GM19240 (cell line): ENCODE results near the gene MYO6.

Experiments
- DNase-seq: peaks from one replicate; pipeline ENCODE4 v3.0.0; 2011; ENCODE audit warnings: low spot score; ENCODE audit not compliant: insufficient read length

MYO6 gene

GRCh38 chr6:75762063-75762462 lies 13.0 kb downstream of the MYO6 start:
- no peak for DNase-seq

DNA sequence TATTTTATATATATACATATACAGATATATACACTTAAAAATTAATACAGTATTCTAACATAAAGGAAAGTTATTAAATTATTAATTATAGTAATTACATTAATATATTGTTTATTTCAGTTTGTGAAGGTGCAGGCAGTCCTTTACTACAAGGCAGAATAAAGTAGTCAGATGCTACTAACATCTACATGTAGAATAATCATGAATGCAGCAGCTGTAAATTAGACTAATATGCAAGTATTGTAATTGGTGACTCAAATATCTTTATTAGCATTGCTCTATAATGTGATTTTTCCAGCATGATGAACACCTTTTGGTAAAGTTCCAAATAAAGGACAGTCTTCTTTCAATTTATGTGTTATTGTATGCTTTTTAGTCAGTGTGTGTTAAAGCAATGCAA lies 17.3 kb downstream of the MYO6 start:
- DNase-seq: no peak

DNA sequence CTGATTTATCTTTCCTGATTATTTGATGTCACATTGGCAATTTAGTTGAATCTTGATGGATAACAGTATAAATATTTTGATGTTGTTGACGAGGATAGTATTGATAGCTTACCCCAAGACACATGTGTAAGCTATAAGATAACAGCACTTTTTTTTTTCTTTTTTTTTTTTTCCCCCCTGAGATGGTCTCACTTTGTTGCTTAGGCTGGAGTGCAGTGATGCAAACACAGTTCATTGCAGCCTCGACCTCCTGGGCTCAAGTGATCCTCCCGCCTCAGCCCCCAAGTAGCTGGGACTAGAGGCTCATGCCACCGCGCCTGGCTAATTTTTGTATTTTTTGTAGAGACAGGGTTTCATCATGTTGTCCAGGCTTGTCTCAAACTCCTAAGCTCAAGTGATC lies 21.8 kb downstream of the MYO6 start:
- DNase-seq: no peak

DNA sequence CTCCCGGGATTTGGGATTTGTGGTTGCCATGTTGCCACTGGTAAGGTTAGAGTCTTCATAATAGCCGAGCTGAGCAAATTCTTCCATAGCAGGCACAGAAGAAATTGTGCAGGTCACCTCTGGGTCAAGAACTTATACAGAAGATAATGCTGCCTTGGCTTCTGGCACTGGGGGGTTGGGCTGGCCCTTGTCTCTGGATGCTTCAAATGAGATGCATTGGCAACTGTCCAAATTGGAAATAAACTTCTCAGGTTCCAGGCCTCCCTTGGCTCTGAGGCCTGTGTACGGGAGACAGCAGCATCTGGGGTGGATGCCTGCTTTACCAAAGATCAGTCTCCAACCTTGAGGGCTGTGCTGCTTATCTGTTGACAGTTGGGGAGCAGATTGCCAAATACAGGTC lies 26.2 kb downstream of the MYO6 start:
- no peak for DNase-seq

GRCh38 chr6:75776461-75776860 lies 27.4 kb downstream of the MYO6 start:
- DNase-seq: no peak

GRCh38 chr6:75778757-75779156 lies 29.7 kb downstream of the MYO6 start:
- no peak for DNase-seq

GRCh38 chr6:75786152-75786551 lies 37.1 kb downstream of the MYO6 start:
- DNase-seq: no peak

DNA sequence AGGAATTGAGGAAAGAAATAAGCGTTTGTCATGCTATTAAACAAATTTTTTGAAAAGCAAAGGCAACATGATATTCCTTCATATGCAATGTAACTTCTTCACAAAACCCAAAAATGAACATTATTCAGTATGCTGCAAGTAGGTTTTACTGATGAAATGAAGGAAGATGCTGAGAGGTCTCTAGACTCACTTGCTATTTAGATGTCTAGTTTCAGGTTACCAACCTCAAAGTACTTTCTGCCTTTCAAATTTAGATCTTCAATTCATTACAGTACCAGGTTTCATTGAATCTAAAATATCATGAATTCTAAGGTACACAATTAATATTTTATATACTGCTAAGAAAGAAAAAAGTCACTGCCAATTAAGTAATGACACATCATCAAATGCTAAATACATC lies 39.9 kb downstream of the MYO6 start:
- no peak for DNase-seq

DNA sequence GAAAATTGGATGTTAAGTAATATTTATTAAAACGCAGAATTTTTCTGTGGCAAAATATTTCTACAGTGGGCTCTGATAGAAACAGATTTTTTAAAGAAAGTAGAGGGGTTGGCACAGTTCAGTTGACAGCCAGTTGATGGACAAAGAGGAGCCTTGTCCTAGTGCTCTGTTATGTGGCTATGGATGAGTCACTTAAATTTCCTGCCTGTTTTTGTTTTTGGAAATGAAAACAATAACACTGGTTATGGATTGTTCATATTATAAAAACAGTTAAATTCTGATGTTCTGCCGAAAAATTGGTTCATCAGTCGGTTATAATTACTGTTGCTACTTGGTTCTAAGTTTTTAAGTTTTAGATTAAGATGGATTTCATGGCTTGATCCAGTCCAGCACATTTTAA lies 42.8 kb downstream of the MYO6 start:
- no peak for DNase-seq

DNA sequence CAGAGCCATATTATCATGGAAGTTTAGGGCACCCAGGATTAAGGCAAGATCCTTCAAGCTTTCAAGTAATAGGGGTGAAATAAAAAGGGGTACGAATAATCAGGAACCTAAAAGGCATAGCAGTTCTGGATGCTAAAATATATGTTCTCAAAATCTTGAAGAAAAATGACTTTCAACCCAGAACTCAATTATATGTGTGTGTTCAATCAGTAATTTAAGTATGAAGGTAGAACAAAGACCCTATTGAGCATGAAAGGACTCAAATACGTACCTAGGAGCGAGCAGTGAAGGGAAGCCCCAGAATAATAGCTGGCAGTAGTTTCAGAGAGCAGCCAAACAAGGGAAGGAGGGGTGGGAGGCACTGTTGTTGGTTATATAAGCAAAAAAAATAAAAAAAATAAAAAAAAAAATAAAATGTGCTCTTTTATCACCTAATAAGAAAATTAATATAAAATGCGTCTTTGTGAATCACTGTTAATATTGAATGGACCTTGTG lies 45.4 kb downstream of the MYO6 start:
- DNase-seq: no peak

- no peak for DNase-seq
Observed at GRCh38 chr6:75794954-75795739, 46.1 kb downstream of the MYO6 start.

GRCh38 chr6:75796723-75797122 lies 47.7 kb downstream of the MYO6 start:
- no peak for DNase-seq

DNA sequence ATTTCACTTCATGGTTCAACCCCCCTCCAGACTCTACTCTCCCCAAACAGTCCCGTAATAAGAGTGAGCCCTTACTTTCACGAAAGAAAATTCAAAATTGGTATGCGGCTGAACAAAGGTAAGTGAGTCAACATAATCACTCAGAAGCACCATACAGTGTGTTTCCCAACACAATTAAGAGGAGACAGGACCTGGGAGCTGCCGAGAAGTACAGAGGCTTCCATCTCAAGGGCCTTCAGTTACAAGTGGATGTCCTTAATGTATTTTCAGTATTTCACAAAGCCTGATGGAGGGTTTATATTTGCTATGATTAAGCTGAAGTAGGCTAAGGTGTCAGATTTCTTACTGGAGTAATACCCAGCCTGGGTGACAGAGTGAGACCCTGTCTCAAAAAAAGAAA lies 51.1 kb downstream of the MYO6 start:
- no peak for DNase-seq

- DNase-seq: no peak
Observed at GRCh38 chr6:75800708-75801505, 51.9 kb downstream of the MYO6 start.

- no peak for DNase-seq
Observed at GRCh38 chr6:75802366-75802765, 53.3 kb downstream of the MYO6 start.

DNA sequence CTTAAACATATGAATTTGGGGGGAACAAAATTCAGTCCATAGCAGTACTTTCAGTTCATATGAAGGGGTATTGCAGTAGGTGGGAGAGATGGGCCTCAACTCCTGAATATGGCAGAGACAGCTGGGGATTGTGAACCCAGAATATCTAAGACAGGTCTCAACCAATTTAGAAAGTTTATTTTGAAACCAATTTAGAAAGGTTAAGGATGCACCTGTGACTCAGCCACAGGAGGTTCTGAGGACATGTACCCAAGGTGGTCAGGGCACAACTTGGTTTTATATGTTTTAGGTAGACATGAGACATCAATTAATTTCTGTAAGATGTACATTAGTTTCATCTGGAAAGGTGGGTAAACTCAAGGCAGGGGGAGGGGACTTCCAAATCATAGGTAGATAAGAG lies 59.5 kb downstream of the MYO6 start:
- no peak for DNase-seq

DNA sequence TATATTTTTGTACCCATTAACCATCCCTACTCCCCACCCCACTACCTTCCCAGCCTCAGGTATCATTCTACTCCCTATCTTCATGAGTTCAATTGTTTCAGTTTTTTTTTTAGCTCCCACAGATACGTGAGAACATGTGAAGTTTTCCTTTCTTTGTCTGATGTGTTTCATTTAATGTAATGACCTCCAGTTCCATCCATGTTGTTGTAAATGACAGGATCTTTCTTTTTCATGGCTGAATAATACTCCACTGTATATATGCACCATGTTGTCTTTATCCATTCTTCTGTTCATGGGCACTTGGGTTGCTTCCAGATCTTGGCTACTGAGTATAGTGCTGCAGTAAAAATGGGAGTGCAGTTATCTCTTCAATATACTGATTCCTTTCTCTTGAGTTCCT lies 63.5 kb downstream of the MYO6 start:
- no peak for DNase-seq

DNA sequence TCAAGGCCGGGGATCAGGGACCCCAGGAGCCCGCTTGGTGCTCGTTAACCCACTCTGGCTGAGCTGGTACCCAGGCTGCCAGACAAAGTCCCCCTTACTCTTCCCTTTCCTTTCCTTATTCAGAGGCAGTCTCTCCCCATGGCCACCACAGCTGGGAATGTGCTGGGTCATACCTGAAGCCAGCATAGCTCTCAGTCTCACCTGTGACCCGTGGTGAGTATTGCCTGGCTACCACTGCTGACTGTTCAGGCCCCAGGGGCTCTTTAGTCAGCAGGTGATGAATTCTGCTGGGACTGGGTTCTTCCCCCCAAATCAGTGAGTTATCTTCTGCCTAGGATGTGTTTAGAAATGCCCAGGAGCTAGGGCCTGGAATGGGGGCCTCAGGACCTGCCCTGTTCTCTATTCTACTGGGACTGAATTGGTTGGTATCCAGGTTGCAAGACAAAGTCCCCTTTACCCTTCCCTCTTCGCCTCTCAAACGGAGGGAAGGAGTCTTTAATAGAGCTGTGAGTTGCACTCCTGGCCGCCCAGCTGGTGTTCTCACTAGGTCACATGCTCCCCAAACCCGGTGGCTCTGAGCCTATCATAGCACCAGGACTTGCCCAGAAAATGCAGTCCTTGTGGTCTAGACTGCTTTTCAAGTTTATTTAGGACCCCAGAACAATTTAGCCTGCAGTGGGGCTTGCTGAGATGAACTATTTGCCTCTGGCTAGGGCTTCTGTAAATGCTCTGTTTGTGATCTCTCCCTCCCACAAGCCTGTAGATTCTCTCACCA lies 64.6 kb downstream of the MYO6 start:
- no peak for DNase-seq

DNA sequence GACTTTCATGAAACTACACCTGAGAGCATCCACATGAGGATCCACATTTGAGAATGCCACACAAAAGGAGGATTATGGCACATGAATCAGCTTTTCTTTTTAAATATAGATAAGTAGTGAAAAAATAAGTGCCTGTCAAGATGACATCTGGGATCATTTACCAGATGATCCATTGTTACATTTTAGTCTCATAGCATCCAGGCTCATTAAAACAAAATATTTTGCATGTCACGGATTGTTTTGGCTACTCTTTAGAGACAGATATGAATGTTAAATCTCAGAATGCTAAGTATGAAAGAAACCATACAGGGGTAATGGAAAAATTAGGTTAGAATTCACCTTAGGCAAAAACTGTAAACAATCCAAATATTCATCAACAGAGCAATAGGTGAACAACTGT lies 66.7 kb downstream of the MYO6 start:
- DNase-seq: no peak

DNA sequence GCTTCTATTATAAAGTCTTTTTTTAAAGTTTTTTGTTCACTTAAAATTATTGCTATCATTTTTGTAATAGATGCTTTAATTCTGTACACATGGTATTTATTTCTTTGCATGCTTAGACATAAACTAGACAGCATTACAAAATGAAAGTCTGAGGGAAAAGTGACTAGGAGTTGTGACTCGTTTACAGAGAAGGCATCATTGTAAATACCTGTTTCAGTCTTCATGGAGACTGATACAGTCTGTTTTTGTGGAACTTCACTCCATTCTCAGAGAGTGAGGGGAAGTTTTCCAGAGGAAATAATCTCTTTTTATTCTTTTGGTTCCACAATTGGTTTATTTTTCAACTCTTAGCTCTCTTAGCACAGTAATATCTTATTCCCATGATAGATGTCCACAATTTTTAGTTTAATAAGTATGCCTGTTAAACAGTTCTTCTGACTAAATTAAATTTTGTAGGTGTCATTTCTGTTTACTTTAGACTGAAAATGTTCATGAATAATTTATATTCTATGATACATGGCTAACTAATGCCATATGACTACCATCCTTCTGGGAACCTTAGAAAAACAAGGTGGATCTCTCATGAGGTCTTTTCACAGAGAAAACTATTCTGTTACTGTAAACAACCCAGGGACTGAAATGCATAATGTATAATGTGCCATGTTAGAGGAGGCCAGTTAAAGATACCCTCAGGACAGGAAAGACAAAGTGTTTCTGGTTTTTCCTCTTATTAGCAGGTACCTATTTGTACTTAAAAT lies 69.2 kb downstream of the MYO6 start:
- no peak for DNase-seq

GRCh38 chr6:75819776-75820487 lies 70.9 kb downstream of the MYO6 start:
- DNase-seq: no peak
